ENCODE data around the gene BTBD9. TPM values are rescaled to one million over a fixed set of nuclear protein-coding genes. Genes with fewer than 3 reads are reported as not detected.

Gene BTBD9
- total and polyA plus RNA-seq, 9 of the 15 experiments (the other 6 are each of a cell fraction or from before 2014, with no cell fraction given): 0.08 to 1.6 (median 0.58) TPM

- H3K4me3 ChIP-seq: no peak overlapping the region
- ChIA-PET POLR2A (interaction anchor here (0.5 to 2.6 kb wide), 2 partner anchors 21 to 1104 kb away, joined by 3 to 5 read pairs; no protein-coding TSS in a partner anchor), CTCF (ENCODE audit: low intra/inter-chr PET ratio) (no interaction called here)
- H3K4me1 ChIP-seq (replicated peaks in 1 of 2; ENCODE audit: control insufficient read depth in 2 of 2, insufficient read depth in 2 of 2, low read length in 2 of 2): 0 out of 5 replicates have a peak, but pooled peaks cover 0 to 5% of the 10 kb centered on the region in 2 experiments
- no peak overlapping the region for H3K9ac ChIP-seq (ENCODE audit: insufficient read depth in 1 of 2, low read depth in 2 of 2, low read length in 2 of 2)
- no peaks in the 10 kb centered on the region for H3K9me1 ChIP-seq (ENCODE audit: control insufficient read depth, insufficient read depth, low read length)
- ATAC-seq (no peak), DNase-seq (ENCODE audit: extremely low read depth in 1 of 4, low spot score in 3 of 4) (no peak), FAIRE-seq (no peak)
- in situ Hi-C loops (cut with MboI): no loop called here
- intact Hi-C loops (cut with micrococcal nuclease): no loop called here
- no peaks in the 10 kb centered on the region for H3K79me2 ChIP-seq (ENCODE audit: control insufficient read depth, insufficient read depth, low read length)
- H3K4me2 ChIP-seq (ENCODE audit: insufficient read depth, low read length): no peak overlapping the region
- WGBS (ENCODE audit: insufficient coverage, low coverage, missing lambda C conversion rate): 6% methylated on average over 5 of the region's 5 CpGs
- no peaks in the 10 kb centered on the region for H3K36me3 ChIP-seq (ENCODE audit: control insufficient read depth, insufficient read depth, low read length)
- no TSS peak for BruUV-seq (replicated peaks)
- peaks cover 0 to 2% of the 10 kb centered on the region in 2 experiments; a peak in 2 of 5 replicates for H3K27me3 ChIP-seq (ENCODE audit: control insufficient read depth in 2 of 2, insufficient read depth in 2 of 2, low read length in 2 of 2)
- no peak overlapping the region for H2AFZ ChIP-seq (ENCODE audit: low read depth, low read length)
- TF ChIP-seq SOX6 (IDR thresholded peaks at IDR 0.05): no peak
- no peak for TF ChIP-seq CREB3L1 (IDR thresholded peaks at IDR 0.05; ENCODE audit: borderline replicate concordance, low read depth)
- peak; percentile 9 for TF ChIP-seq MEIS2 (IDR thresholded peaks at IDR 0.05; ENCODE audit: partially characterized antibody)
- no peaks in the 10 kb centered on the region for H4K20me1 ChIP-seq (replicated peaks; ENCODE audit: control insufficient read depth, insufficient read depth, low read length)
- no peak overlapping the region for H3K27ac ChIP-seq (ENCODE audit: extremely low read depth, low read depth, low read length)
- no peaks in the 10 kb centered on the region for H3K9me3 ChIP-seq (replicated peaks; ENCODE audit: control insufficient read depth, insufficient read depth, low read depth, low read length)
These were observed 89.9 kb downstream of the BTBD9 start for GRCh38 chr6:38549795-38550194.

- WGBS (ENCODE audit: insufficient coverage, low coverage, missing lambda C conversion rate): 3% methylated on average over 2 of the region's 2 CpGs
- Histone ChIP-seq H3K9me3 (replicated peaks; ENCODE audit: control insufficient read depth, insufficient read depth, low read depth, low read length) (no peaks in the 10 kb centered on the region), H3K36me3 (ENCODE audit: control insufficient read depth, insufficient read depth, low read length) (no peaks in the 10 kb centered on the region), H3K79me2 (ENCODE audit: control insufficient read depth, insufficient read depth, low read length) (no peaks in the 10 kb centered on the region), H3K27me3 (ENCODE audit: control insufficient read depth in 2 of 2, insufficient read depth in 2 of 2, low read length in 2 of 2) (peaks cover 0 to 2% of the 10 kb centered on the region in 2 experiments; a peak in 2 of 5 replicates), H4K20me1 (replicated peaks; ENCODE audit: control insufficient read depth, insufficient read depth, low read length) (no peaks in the 10 kb centered on the region), H3K9me1 (ENCODE audit: control insufficient read depth, insufficient read depth, low read length) (no peaks in the 10 kb centered on the region), H3K4me1 (replicated peaks in 1 of 2; ENCODE audit: control insufficient read depth in 2 of 2, insufficient read depth in 2 of 2, low read length in 2 of 2) (0 out of 5 replicates have a peak, but pooled peaks cover 0 to 5% of the 10 kb centered on the region in 2 experiments), H3K9ac (ENCODE audit: insufficient read depth in 1 of 2, low read depth in 2 of 2, low read length in 2 of 2) (no peak overlapping the region), H3K4me3 (no peak overlapping the region), H2AFZ (ENCODE audit: low read depth, low read length) (no peak overlapping the region), H3K4me2 (ENCODE audit: insufficient read depth, low read length) (no peak overlapping the region), H3K27ac (ENCODE audit: extremely low read depth, low read depth, low read length) (no peak overlapping the region)
- ChIA-PET CTCF (ENCODE audit: low intra/inter-chr PET ratio) (no interaction called here), POLR2A (interaction anchor here (0.5 to 2.6 kb wide), 2 partner anchors 21 to 1105 kb away, joined by 3 to 5 read pairs; no protein-coding TSS in a partner anchor)
- DNase-seq (ENCODE audit: extremely low read depth in 1 of 4, low spot score in 3 of 4): no peak
- no TSS peak for BruUV-seq (replicated peaks)
- intact Hi-C loops (cut with micrococcal nuclease): no loop called here
- in situ Hi-C loops (cut with MboI): no loop called here
- no peak for FAIRE-seq
- no peak for ATAC-seq
- no peak for TF ChIP-seq TRIM25 (IDR thresholded peaks at IDR 0.05; ENCODE audit: borderline replicate concordance)
- TF ChIP-seq NR0B1 (IDR thresholded peaks at IDR 0.05; ENCODE audit: partially characterized antibody): no peak
- TF ChIP-seq THRAP3 (IDR thresholded peaks at IDR 0.05; ENCODE audit: borderline replicate concordance): no peak
- no peak for TF ChIP-seq PML (IDR thresholded peaks at IDR 0.05; ENCODE audit: low read length)
- no peak for TF ChIP-seq ZNF778 (CRISPR knock-in tag; IDR thresholded peaks at IDR 0.05)
These were observed 90.5 kb downstream of the BTBD9 start for GRCh38 chr6:38549180-38549579.
